K562 (cell line): ENCODE results near the gene ANKRD27.

Experiments used
- CTCF ChIP-seq, 3 experiments: IDR thresholded peaks in 2 of 3; conservative IDR thresholded peaks in 1 of 3; 2 replicates each; pipeline ENCODE4 v1.5.1; 2011 to 2012; ENCODE audit warnings: low read length in 3 of 3, mild to moderate bottlenecking in 3 of 3, control low read depth in 2 of 3, improper control_type of control experiment in 1 of 3, inconsistent platforms in 1 of 3, low read depth in 1 of 3, mixed read lengths in 1 of 3, moderate library complexity in 1 of 3; ENCODE audit not compliant: insufficient read depth in 2 of 3
- EP300 ChIP-seq: IDR thresholded peaks from 2 replicates; pipeline ENCODE4 v1.6.1; 2012; ENCODE audit warnings: low read length, improper control_type of control experiment
- ETV1 ChIP-seq: fragments of 450-650 bp; conservative IDR thresholded peaks from 2 replicates; pipeline ENCODE4 v1.6.1; 2016; ENCODE audit warnings: missing genetic modification characterization, control low read depth, low read depth, missing compliant biosample characterization
- JUND ChIP-seq, 2 experiments: IDR thresholded peaks; 2 replicates in 1 of 2; 3 replicates in 1 of 2; pipeline ENCODE4 v1.6.1; 2011; ENCODE audit warnings: borderline replicate concordance in 2 of 2, low read depth in 2 of 2, low read length in 2 of 2, improper control_type of control experiment in 1 of 2, missing biosample characterization in 1 of 2, missing genetic modification characterization in 1 of 2, missing genetic modification reagents in 1 of 2
- KHSRP ChIP-seq: fragments of 450-650 bp; IDR thresholded peaks from 2 replicates; pipeline ENCODE4 v1.6.1; 2017
- POLR3G ChIP-seq: IDR thresholded peaks from 2 replicates; pipeline ENCODE4 v1.6.1; 2011; ENCODE audit not compliant: insufficient read length, insufficient replicate concordance; ENCODE audit errors: extremely low read depth
- ZNF24 ChIP-seq: fragments of 450-650 bp; IDR thresholded peaks from 2 replicates; pipeline ENCODE4 v1.6.1; 2016

- no peak for TF ChIP-seq EP300
- peak in 2 of 3 experiments; percentile 16 to 19; a peak in 1 of 6 replicates for TF ChIP-seq CTCF (IDR thresholded peaks at IDR 0.05 in 2 of 3, conservative IDR thresholded peaks at IDR 0.05 in 1 of 3; ENCODE audit: insufficient read depth in 2 of 3, low read depth in 1 of 3, low read length in 3 of 3)
- TF ChIP-seq ZNF24: no peak
- TF ChIP-seq POLR3G: no peak
- no peak for TF ChIP-seq ETV1 (tag)
- no peak for TF ChIP-seq KHSRP
- no peak for TF ChIP-seq JUND (IDR thresholded peaks at IDR 0.05; ENCODE audit: borderline replicate concordance, low read depth, low read length)
- no peak for TF ChIP-seq JUND (tag; IDR thresholded peaks at IDR 0.05; ENCODE audit: borderline replicate concordance, low read depth, low read length)
Measured at GRCh38 chr19:32631381-32631780, 43.6 kb downstream of the ANKRD27 start.
